Esophagus muscularis mucosa (tissue), 3 donors: Measurements from ENCODE around the gene CEBPE.

Experiments
- EP300 ChIP-seq: sonication (generic); formaldehyde crosslinking; IDR thresholded peaks from one replicate; pipeline ENCODE4 v1.6.1; 2017; ENCODE audit warnings: antibody characterized with exemption
- TF ChIP-seq, protein P1 (sequence below), 3 experiments: fragments of 200-600 bp in 2 of 3; fragments of 450-650 bp in 1 of 3; sonication (generic) in 2 of 3; IDR thresholded peaks; one replicate each; pipeline ENCODE4 v1.5.1; 2017 to 2019; ENCODE audit warnings: antibody characterized with exemption in 3 of 3, mild to moderate bottlenecking in 2 of 3, moderate library complexity in 1 of 3

DNA sequence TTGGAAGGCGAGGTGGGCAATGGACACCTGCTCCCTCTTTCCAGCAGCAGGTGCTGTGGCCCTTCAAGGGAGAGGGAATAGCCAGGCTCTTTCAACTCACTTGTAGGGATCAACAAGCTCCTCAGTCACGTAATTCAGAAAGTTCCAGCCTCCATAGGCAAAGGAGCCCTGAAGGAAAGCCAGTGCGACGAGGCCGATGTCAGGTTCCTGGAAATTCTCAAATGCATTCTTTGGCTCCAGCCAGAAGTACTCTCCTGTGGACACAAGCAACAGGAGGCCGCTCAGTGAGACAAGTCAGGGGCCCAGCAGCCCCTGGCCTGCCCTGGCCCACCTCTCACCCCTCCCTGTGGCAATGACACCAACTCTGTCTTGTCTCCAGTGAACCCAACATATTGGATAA, 21.3 kb upstream of the CEBPE start:
- no peak for TF ChIP-seq EP300
- TF ChIP-seq, protein P1, sequence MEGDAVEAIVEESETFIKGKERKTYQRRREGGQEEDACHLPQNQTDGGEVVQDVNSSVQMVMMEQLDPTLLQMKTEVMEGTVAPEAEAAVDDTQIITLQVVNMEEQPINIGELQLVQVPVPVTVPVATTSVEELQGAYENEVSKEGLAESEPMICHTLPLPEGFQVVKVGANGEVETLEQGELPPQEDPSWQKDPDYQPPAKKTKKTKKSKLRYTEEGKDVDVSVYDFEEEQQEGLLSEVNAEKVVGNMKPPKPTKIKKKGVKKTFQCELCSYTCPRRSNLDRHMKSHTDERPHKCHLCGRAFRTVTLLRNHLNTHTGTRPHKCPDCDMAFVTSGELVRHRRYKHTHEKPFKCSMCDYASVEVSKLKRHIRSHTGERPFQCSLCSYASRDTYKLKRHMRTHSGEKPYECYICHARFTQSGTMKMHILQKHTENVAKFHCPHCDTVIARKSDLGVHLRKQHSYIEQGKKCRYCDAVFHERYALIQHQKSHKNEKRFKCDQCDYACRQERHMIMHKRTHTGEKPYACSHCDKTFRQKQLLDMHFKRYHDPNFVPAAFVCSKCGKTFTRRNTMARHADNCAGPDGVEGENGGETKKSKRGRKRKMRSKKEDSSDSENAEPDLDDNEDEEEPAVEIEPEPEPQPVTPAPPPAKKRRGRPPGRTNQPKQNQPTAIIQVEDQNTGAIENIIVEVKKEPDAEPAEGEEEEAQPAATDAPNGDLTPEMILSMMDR (IDR thresholded peaks at IDR 0.05), result no peak
